Thyroid gland (tissue), 4 donors: ENCODE data around the gene FNDC5.

Source experiments
- POLR2A ChIP-seq, 2 donors: fragments of 450-650 bp; IDR thresholded peaks; one replicate each; pipeline ENCODE4 v1.6.1; 2017; ENCODE audit warnings: antibody characterized with exemption in 2 of 2, mild to moderate bottlenecking in 2 of 2, moderate library complexity in 1 of 2
- TF ChIP-seq, protein P1 (sequence below), 6 experiments: fragments of 200-600 bp in 3 of 6; fragments of 450-650 bp in 3 of 6; sonication (generic) in 3 of 6; IDR thresholded peaks; one replicate each; pipeline ENCODE4 v1.5.1; 2016 to 2019; ENCODE audit warnings: antibody characterized with exemption in 6 of 6, mild to moderate bottlenecking in 2 of 6, inconsistent platforms in 1 of 6, moderate library complexity in 1 of 6

DNA sequence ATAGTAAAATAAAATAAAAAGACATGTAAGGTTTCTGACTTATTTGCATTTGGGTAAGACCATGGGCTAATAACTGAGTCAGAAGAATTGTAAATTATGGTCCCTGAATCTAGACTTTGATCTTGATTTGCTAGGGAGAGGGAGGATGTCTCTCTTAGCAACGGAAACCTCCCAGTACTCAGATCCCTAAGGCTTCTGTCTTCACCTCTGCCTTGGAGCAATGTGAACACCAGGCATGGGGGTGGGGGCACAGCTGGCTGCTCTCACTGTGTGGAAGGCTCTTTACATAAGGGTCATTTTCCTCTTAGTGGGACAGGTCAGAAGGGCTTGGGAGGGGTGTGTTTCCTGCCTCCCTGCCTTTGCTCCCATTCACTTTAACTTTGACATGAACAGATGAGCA lies 47.5 kb upstream of the FNDC5 start:
- TF ChIP-seq, protein P1, sequence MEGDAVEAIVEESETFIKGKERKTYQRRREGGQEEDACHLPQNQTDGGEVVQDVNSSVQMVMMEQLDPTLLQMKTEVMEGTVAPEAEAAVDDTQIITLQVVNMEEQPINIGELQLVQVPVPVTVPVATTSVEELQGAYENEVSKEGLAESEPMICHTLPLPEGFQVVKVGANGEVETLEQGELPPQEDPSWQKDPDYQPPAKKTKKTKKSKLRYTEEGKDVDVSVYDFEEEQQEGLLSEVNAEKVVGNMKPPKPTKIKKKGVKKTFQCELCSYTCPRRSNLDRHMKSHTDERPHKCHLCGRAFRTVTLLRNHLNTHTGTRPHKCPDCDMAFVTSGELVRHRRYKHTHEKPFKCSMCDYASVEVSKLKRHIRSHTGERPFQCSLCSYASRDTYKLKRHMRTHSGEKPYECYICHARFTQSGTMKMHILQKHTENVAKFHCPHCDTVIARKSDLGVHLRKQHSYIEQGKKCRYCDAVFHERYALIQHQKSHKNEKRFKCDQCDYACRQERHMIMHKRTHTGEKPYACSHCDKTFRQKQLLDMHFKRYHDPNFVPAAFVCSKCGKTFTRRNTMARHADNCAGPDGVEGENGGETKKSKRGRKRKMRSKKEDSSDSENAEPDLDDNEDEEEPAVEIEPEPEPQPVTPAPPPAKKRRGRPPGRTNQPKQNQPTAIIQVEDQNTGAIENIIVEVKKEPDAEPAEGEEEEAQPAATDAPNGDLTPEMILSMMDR (IDR thresholded peaks at IDR 0.05): no peak
- TF ChIP-seq POLR2A (IDR thresholded peaks at IDR 0.05): no peak
